Measurements from ENCODE around the gene PLVAP. TPM values are rescaled to one million over a fixed set of nuclear protein-coding genes. Genes with fewer than 3 reads are reported as not detected.

The PLVAP gene
- polyA plus RNA-seq, 1 donor (not counting 4 experiments of a cell fraction or from before 2014, with no cell fraction given): not detected

- FAIRE-seq (no peak), DNase-seq (ENCODE audit: low read depth, low spot score) (no peak)
- TF ChIP-seq EZH2 (IDR thresholded peaks at IDR 0.05; ENCODE audit: low read length): no peak
- TF ChIP-seq, protein P1, sequence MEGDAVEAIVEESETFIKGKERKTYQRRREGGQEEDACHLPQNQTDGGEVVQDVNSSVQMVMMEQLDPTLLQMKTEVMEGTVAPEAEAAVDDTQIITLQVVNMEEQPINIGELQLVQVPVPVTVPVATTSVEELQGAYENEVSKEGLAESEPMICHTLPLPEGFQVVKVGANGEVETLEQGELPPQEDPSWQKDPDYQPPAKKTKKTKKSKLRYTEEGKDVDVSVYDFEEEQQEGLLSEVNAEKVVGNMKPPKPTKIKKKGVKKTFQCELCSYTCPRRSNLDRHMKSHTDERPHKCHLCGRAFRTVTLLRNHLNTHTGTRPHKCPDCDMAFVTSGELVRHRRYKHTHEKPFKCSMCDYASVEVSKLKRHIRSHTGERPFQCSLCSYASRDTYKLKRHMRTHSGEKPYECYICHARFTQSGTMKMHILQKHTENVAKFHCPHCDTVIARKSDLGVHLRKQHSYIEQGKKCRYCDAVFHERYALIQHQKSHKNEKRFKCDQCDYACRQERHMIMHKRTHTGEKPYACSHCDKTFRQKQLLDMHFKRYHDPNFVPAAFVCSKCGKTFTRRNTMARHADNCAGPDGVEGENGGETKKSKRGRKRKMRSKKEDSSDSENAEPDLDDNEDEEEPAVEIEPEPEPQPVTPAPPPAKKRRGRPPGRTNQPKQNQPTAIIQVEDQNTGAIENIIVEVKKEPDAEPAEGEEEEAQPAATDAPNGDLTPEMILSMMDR (optimal IDR thresholded peaks at IDR 0.05 in 1 of 3, IDR thresholded peaks at IDR 0.05 in 1 of 3, conservative IDR thresholded peaks at IDR 0.05 in 1 of 3; ENCODE audit: extremely low read depth in 1 of 3, insufficient read depth in 2 of 3, low read length in 3 of 3): no peak
- H3K36me3 ChIP-seq (ENCODE audit: control insufficient read depth in 2 of 2, extremely low read depth in 1 of 2, insufficient read depth in 2 of 2, low read length in 2 of 2): no peaks in the 10 kb centered on the region
- no peak overlapping the region for H3K27ac ChIP-seq (ENCODE audit: control insufficient read depth, insufficient read depth, low read length)
- peaks cover 7% of the 10 kb centered on the region for H3K4me1 ChIP-seq (ENCODE audit: control insufficient read depth, extremely low read depth, insufficient read depth, low read length)
- dilution Hi-C loops (cut with MboI; ENCODE audit: extremely low pct_ligation_motif_present, low sequenced_read_pairs): no loop called here
- no peaks in the 10 kb centered on the region for H3K9me1 ChIP-seq (ENCODE audit: control insufficient read depth, extremely low read depth, insufficient read depth, low read length)
- H3K4me2 ChIP-seq (ENCODE audit: control insufficient read depth, extremely low read depth, insufficient read depth, low read depth, low read length): no peak overlapping the region
- no peaks in the 10 kb centered on the region for H4K20me1 ChIP-seq (ENCODE audit: control insufficient read depth, extremely low read depth, insufficient read depth, low read length)
- H3K79me2 ChIP-seq (ENCODE audit: control insufficient read depth, insufficient read depth, low read length): no peaks in the 10 kb centered on the region
- H3K4me3 ChIP-seq (ENCODE audit: control insufficient read depth in 2 of 3, extremely low read depth in 1 of 3, insufficient read depth in 2 of 3, low read depth in 1 of 3, low read length in 3 of 3): no peak overlapping the region
- no peak overlapping the region for H3K9ac ChIP-seq (ENCODE audit: control insufficient read depth, extremely low read depth, insufficient read depth, low read length)
- no peak overlapping the region for H2AFZ ChIP-seq (ENCODE audit: control insufficient read depth, low read length)
- no peaks in the 10 kb centered on the region for H3K9me3 ChIP-seq (ENCODE audit: control insufficient read depth, low read depth, low read length)
- no peaks in the 10 kb centered on the region for H3K27me3 ChIP-seq (ENCODE audit: control insufficient read depth, extremely low read depth, insufficient read depth, low read length)
Observed at GRCh38 chr19:17415121-17415520, 38.0 kb upstream of the PLVAP start.

DNA sequence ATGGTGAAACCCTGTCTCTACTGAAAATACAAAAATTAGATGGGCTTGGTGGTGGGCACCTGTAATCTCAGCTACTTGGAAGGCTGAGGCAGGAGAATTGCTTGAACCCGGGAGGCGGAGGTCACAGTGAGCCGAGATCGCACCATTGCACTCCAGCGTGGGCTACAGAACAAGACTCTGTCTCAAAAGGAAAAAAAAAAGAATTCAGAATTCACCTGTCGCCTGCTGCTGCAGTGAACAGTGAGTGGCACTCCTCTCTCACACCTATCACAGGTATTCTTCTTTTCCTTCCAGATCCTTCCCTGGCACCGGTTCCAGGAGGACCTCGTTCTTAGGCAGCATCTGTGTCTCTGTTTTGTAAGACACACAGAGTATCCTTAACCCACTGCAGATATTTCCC lies 37.0 kb upstream of the PLVAP start:
- H2AFZ ChIP-seq (ENCODE audit: control insufficient read depth, low read length): no peak overlapping the region
- H3K9me1 ChIP-seq (ENCODE audit: control insufficient read depth, extremely low read depth, insufficient read depth, low read length): no peaks in the 10 kb centered on the region
- no peak for DNase-seq (ENCODE audit: low read depth, low spot score)
- dilution Hi-C loops (cut with MboI; ENCODE audit: extremely low pct_ligation_motif_present, low sequenced_read_pairs): no loop called here
- no peak overlapping the region for H3K9ac ChIP-seq (ENCODE audit: control insufficient read depth, extremely low read depth, insufficient read depth, low read length)
- no peak overlapping the region for H3K27ac ChIP-seq (ENCODE audit: control insufficient read depth, insufficient read depth, low read length)
- H3K9me3 ChIP-seq (ENCODE audit: control insufficient read depth, low read depth, low read length): no peaks in the 10 kb centered on the region
- TF ChIP-seq, protein P1 (optimal IDR thresholded peaks at IDR 0.05 in 1 of 3, IDR thresholded peaks at IDR 0.05 in 1 of 3, conservative IDR thresholded peaks at IDR 0.05 in 1 of 3; ENCODE audit: extremely low read depth in 1 of 3, insufficient read depth in 2 of 3, low read length in 3 of 3): no peak
- TF ChIP-seq EZH2 (IDR thresholded peaks at IDR 0.05; ENCODE audit: low read length): no peak
- no peaks in the 10 kb centered on the region for H3K79me2 ChIP-seq (ENCODE audit: control insufficient read depth, insufficient read depth, low read length)
- H4K20me1 ChIP-seq (ENCODE audit: control insufficient read depth, extremely low read depth, insufficient read depth, low read length): no peaks in the 10 kb centered on the region
- no peaks in the 10 kb centered on the region for H3K36me3 ChIP-seq (ENCODE audit: control insufficient read depth in 2 of 2, extremely low read depth in 1 of 2, insufficient read depth in 2 of 2, low read length in 2 of 2)
- no peak overlapping the region for H3K4me3 ChIP-seq (ENCODE audit: control insufficient read depth in 2 of 3, extremely low read depth in 1 of 3, insufficient read depth in 2 of 3, low read depth in 1 of 3, low read length in 3 of 3)
- no peak overlapping the region for H3K4me2 ChIP-seq (ENCODE audit: control insufficient read depth, extremely low read depth, insufficient read depth, low read depth, low read length)
- peaks cover 2% of the 10 kb centered on the region for H3K4me1 ChIP-seq (ENCODE audit: control insufficient read depth, extremely low read depth, insufficient read depth, low read length)
- FAIRE-seq: no peak
- no peaks in the 10 kb centered on the region for H3K27me3 ChIP-seq (ENCODE audit: control insufficient read depth, extremely low read depth, insufficient read depth, low read length)

Measured in keratinocyte (primary cell).